Measurements from ENCODE around the gene RAB22A. TPM values are rescaled to one million over a fixed set of nuclear protein-coding genes. Genes with fewer than 3 reads are reported as not detected.

The RAB22A gene
- total RNA-seq, 2 donors from 2014 or later = 16.9 to 20.4 TPM

Other genes with a start within 250 kb of the RAB22A start
- under 1 TPM in 1 of 2 donors, not detected in 1; 0.80 TPM for gene ANKRD60, start 81.1 kb upstream of the RAB22A start, total RNA-seq
- 10 to 100 TPM; 14.2 to 21.1 TPM for gene VAPB, start 79.5 kb downstream of the RAB22A start, total RNA-seq
- gene APCDD1L, start 205.7 kb downstream of the RAB22A start, total RNA-seq = under 1 TPM; 0.23 to 0.46 TPM